ENCODE measurements around the gene RBFA.

The RBFA gene

GRCh38 chr18:80033181-80034067, 810 bp upstream of the RBFA start:
- Histone ChIP-seq H3K4me3 (ENCODE audit: low read depth in 1 of 2, low read length in 2 of 2) (peak overlapping the region; percentile 80 to 84), H3K27me3 (ENCODE audit: control insufficient read depth in 1 of 2, insufficient read depth in 2 of 2, low read length in 2 of 2) (no peaks in the 10 kb centered on the region), H3K4me1 (ENCODE audit: insufficient read depth, low read length) (peaks cover 7% of the 10 kb centered on the region), H3K9me3 (ENCODE audit: low read length) (no peaks in the 10 kb centered on the region), H3K9ac (ENCODE audit: low read length) (peak overlapping the region; percentile 65), H3K27ac (ENCODE audit: low read depth, low read length) (peak overlapping the region; percentile 84), H3K36me3 (ENCODE audit: insufficient read depth, low read length) (peaks cover 11% of the 10 kb centered on the region)

- Histone ChIP-seq H3K4me3 (ENCODE audit: low read depth in 1 of 2, low read length in 2 of 2) (peak overlapping the region; percentile 75 to 90), H3K9me3 (ENCODE audit: low read length) (no peaks in the 10 kb centered on the region), H3K27me3 (ENCODE audit: control insufficient read depth in 1 of 2, insufficient read depth in 2 of 2, low read length in 2 of 2) (no peaks in the 10 kb centered on the region), H3K36me3 (ENCODE audit: insufficient read depth, low read length) (peaks cover 14% of the 10 kb centered on the region), H3K4me1 (ENCODE audit: insufficient read depth, low read length) (peaks cover 7% of the 10 kb centered on the region), H3K9ac (ENCODE audit: low read length) (peak overlapping the region; percentile 52), H3K27ac (ENCODE audit: low read depth, low read length) (peak overlapping the region; percentile 71)
Observed at GRCh38 chr18:80034852-80035406, 695 bp downstream of the RBFA start.

DNA sequence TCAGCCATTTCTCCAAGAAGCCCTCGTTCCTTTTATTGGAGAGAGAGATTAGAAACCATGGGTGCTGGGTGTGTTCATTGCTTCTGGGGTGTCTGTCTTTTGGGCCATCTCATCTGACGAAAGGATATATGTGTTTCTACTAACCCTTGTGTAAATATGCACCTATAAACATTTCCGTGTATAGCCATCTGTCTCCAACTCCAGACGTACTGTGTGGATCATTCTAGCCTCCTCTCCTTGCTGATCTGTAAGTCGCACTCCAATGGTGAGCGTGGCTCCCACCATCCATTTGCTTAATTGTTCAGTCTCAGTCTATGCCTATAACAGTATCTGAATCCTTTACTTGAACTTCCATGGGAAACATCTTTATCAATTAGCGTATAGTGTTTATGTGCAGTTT, 1.8 kb downstream of the RBFA start:
- Histone ChIP-seq H3K4me1 (ENCODE audit: insufficient read depth, low read length) (peaks cover 7% of the 10 kb centered on the region), H3K9ac (ENCODE audit: low read length) (no peak overlapping the region), H3K4me3 (ENCODE audit: low read depth in 1 of 2, low read length in 2 of 2) (peak overlapping the region in 1 of 2 donors; percentile 90), H3K36me3 (ENCODE audit: insufficient read depth, low read length) (peaks cover 14% of the 10 kb centered on the region), H3K9me3 (ENCODE audit: low read length) (no peaks in the 10 kb centered on the region), H3K27me3 (ENCODE audit: control insufficient read depth in 1 of 2, insufficient read depth in 2 of 2, low read length in 2 of 2) (no peaks in the 10 kb centered on the region), H3K27ac (ENCODE audit: low read depth, low read length) (no peak overlapping the region)

DNA sequence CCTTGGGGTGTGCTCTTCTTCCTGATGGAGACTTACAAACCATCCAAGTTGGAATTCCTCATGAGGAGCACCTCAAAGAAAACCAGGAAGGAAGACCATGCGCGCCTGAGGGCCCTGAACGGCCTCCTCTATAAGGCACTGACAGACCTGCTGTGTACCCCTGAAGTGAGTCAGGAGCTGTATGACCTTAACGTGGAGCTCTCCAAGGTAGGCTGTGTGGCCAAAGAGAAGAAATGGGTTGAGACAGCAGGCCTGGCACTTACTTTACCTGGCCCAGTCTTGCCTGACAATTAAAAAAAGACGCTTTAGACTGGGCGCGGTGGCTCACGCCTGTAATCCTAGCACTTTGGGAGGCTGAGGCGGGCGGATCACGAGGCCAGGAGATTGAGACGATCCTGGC, 3.1 kb downstream of the RBFA start:
- H3K4me1 ChIP-seq (ENCODE audit: insufficient read depth, low read length) = peaks cover 7% of the 10 kb centered on the region
- no peak overlapping the region for H3K4me3 ChIP-seq (ENCODE audit: low read depth in 1 of 2, low read length in 2 of 2)
- peaks cover 14% of the 10 kb centered on the region for H3K36me3 ChIP-seq (ENCODE audit: insufficient read depth, low read length)

GRCh38 chr18:80037869-80038630, 3.8 kb downstream of the RBFA start:
- Histone ChIP-seq H3K27me3 (ENCODE audit: control insufficient read depth in 1 of 2, insufficient read depth in 2 of 2, low read length in 2 of 2) (no peaks in the 10 kb centered on the region), H3K27ac (ENCODE audit: low read depth, low read length) (no peak overlapping the region), H3K9me3 (ENCODE audit: low read length) (no peaks in the 10 kb centered on the region), H3K4me3 (ENCODE audit: low read depth in 1 of 2, low read length in 2 of 2) (no peak overlapping the region), H3K9ac (ENCODE audit: low read length) (no peak overlapping the region), H3K36me3 (ENCODE audit: insufficient read depth, low read length) (peaks cover 14% of the 10 kb centered on the region), H3K4me1 (ENCODE audit: insufficient read depth, low read length) (peaks cover 7% of the 10 kb centered on the region)

More for the DNA sequence above, 3.1 kb downstream of the RBFA start:
- Histone ChIP-seq H3K9me3 (ENCODE audit: low read length) (no peaks in the 10 kb centered on the region), H3K27ac (ENCODE audit: low read depth, low read length) (no peak overlapping the region), H3K27me3 (ENCODE audit: control insufficient read depth in 1 of 2, insufficient read depth in 2 of 2, low read length in 2 of 2) (no peaks in the 10 kb centered on the region), H3K9ac (ENCODE audit: low read length) (no peak overlapping the region)

DNA sequence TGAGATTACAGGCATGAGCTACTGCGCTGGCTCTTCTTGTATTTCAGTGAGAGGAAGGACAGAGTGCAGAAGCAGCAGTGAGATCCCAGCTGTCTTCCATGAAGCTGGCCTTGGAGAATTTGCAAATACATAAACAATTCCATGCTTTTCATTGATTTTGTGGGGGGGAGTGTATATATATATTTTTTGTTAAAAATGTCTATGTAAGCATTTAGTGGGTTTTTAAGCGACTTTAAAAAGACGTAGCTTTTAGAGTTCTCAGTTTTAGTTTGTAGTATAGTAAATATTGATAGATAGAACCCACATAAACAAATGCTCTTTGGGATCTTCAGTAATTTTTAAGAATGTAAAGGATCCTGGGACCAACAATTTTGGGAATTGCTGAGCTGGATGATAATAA, 6.3 kb downstream of the RBFA start:
- no peak overlapping the region for H3K4me3 ChIP-seq (ENCODE audit: low read depth in 1 of 2, low read length in 2 of 2)
- H3K27ac ChIP-seq (ENCODE audit: low read depth, low read length) = no peak overlapping the region
- H3K4me1 ChIP-seq (ENCODE audit: insufficient read depth, low read length) = peaks cover 3% of the 10 kb centered on the region
- no peaks in the 10 kb centered on the region for H3K9me3 ChIP-seq (ENCODE audit: low read length)
- no peaks in the 10 kb centered on the region for H3K27me3 ChIP-seq (ENCODE audit: control insufficient read depth in 1 of 2, insufficient read depth in 2 of 2, low read length in 2 of 2)
- no peak overlapping the region for H3K9ac ChIP-seq (ENCODE audit: low read length)
- peaks cover 24% of the 10 kb centered on the region for H3K36me3 ChIP-seq (ENCODE audit: insufficient read depth, low read length)

DNA sequence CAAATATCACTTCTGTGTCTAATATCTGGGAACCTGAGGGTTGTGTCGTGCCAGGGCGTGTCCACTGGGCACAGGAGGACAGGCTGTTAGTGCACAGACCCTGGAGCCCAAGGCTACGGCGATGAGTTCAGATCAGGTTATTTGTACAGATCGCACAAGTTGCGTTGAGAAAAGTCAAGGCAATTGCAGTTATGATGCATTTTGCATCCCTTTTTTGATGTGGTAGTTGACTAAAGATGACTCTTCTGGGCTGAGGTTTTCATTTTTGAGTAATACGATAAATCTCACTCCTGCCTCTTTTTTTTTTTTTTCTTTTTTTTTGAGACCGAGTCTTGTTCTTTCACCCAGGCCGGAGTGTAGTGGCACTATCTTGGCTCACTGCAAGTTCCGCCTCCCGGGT, 7.2 kb downstream of the RBFA start:
- H3K27me3 ChIP-seq (ENCODE audit: control insufficient read depth in 1 of 2, insufficient read depth in 2 of 2, low read length in 2 of 2) = no peaks in the 10 kb centered on the region
- H3K36me3 ChIP-seq (ENCODE audit: insufficient read depth, low read length) = peaks cover 24% of the 10 kb centered on the region
- no peak overlapping the region for H3K27ac ChIP-seq (ENCODE audit: low read depth, low read length)
- H3K9me3 ChIP-seq (ENCODE audit: low read length) = no peaks in the 10 kb centered on the region
- H3K9ac ChIP-seq (ENCODE audit: low read length) = no peak overlapping the region
- H3K4me3 ChIP-seq (ENCODE audit: low read depth in 1 of 2, low read length in 2 of 2) = no peak overlapping the region
- H3K4me1 ChIP-seq (ENCODE audit: insufficient read depth, low read length) = no peaks in the 10 kb centered on the region

DNA sequence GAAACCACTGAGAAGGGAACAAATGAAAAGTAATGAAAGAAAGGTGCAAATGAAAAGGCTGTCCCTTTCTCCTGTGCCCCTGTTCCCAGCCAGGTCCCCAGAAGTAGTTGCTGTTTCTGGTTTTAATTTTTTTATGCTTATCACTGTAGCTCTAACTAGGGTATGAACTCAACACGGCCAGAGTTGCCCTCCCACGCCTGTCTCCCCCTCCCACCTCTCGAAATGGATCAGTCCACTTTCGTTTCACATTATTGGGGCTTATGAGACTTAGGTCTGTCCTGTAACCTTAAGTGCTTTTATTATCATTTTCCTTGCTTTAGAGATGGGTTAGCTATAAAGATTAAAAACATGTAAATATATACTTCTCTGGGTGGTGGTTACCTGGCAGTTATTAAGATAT, 8.6 kb downstream of the RBFA start:
- peaks cover 19% of the 10 kb centered on the region for H3K36me3 ChIP-seq (ENCODE audit: insufficient read depth, low read length)
- no peak overlapping the region for H3K27ac ChIP-seq (ENCODE audit: low read depth, low read length)
- no peak overlapping the region for H3K9ac ChIP-seq (ENCODE audit: low read length)
- H3K9me3 ChIP-seq (ENCODE audit: low read length) = no peaks in the 10 kb centered on the region
- no peak overlapping the region for H3K4me3 ChIP-seq (ENCODE audit: low read depth in 1 of 2, low read length in 2 of 2)
- H3K4me1 ChIP-seq (ENCODE audit: insufficient read depth, low read length) = no peaks in the 10 kb centered on the region
- no peaks in the 10 kb centered on the region for H3K27me3 ChIP-seq (ENCODE audit: control insufficient read depth in 1 of 2, insufficient read depth in 2 of 2, low read length in 2 of 2)

DNA sequence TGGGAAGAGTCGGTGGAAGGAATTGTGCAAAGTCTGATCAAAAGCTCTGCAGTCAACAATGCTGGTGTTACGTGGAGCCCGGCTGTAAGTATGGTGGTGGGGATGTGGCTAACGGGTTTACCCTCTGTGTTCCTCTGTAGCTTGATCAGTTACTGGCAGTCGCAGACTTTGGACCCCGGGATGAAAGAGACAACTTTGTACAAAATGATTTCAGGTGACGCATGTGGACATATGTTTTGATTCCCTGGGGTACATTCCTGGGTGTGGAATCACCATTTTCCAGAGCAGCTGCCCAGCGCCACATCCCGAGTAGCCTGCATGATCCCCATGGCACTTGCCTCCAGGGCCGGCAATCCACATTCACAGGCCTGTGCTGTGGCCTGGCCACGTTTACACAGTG, 9.8 kb downstream of the RBFA start:
- Histone ChIP-seq H3K27me3 (ENCODE audit: control insufficient read depth in 1 of 2, insufficient read depth in 2 of 2, low read length in 2 of 2) (no peaks in the 10 kb centered on the region), H3K4me1 (ENCODE audit: insufficient read depth, low read length) (no peaks in the 10 kb centered on the region), H3K36me3 (ENCODE audit: insufficient read depth, low read length) (peaks cover 10% of the 10 kb centered on the region), H3K27ac (ENCODE audit: low read depth, low read length) (no peak overlapping the region), H3K9me3 (ENCODE audit: low read length) (no peaks in the 10 kb centered on the region), H3K9ac (ENCODE audit: low read length) (no peak overlapping the region), H3K4me3 (ENCODE audit: low read depth in 1 of 2, low read length in 2 of 2) (no peak overlapping the region)

DNA sequence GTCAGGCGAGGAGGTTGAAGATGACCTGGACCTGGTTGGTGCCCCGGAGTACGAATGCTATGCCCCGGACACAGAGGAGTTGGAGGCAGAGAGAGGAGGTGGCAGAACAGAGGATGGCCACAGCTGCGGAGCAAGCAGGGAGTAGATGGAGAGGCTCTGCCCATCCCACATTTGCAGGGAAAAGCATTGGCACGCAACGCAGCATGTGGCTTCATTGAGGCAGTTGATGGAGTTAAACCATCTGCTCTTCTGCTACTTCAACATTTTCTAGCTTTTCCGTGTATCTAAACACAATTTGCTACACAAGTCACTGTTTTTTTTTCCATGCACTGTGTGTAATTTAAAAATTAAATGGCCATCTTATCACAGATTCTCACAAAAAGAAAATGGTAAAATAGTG, 11.8 kb downstream of the RBFA start:
- Histone ChIP-seq H3K27ac (ENCODE audit: low read depth, low read length) (no peak overlapping the region), H3K27me3 (ENCODE audit: control insufficient read depth in 1 of 2, insufficient read depth in 2 of 2, low read length in 2 of 2) (no peaks in the 10 kb centered on the region), H3K4me1 (ENCODE audit: insufficient read depth, low read length) (no peaks in the 10 kb centered on the region), H3K4me3 (ENCODE audit: low read depth in 1 of 2, low read length in 2 of 2) (no peak overlapping the region), H3K9ac (ENCODE audit: low read length) (no peak overlapping the region), H3K9me3 (ENCODE audit: low read length) (no peaks in the 10 kb centered on the region), H3K36me3 (ENCODE audit: insufficient read depth, low read length) (peaks cover 10% of the 10 kb centered on the region)

DNA sequence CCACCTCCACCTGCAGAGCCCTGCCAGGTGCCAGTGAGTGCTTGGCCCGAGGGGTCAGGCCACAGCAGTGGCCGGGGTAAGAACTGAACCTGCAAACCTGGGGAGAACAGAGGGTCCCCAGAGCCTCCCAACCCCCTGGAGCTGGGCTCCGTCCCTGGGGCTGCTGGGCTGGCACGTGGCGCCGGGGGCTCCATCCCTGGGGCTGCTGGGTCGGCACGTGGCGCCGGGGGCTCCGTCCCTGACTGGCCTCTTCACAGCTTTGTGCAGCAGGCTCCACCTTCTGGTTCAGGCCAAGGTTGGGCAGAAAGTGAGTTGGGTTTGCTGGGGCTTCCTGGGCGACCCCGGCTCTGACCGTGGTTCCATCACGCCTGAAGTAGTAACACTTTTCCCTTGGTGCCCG, 12.2 kb downstream of the RBFA start:
- H3K9me3 ChIP-seq (ENCODE audit: low read length) = no peaks in the 10 kb centered on the region
- H3K4me1 ChIP-seq (ENCODE audit: insufficient read depth, low read length) = no peaks in the 10 kb centered on the region
- no peak overlapping the region for H3K4me3 ChIP-seq (ENCODE audit: low read depth in 1 of 2, low read length in 2 of 2)
- H3K27ac ChIP-seq (ENCODE audit: low read depth, low read length) = no peak overlapping the region
- peaks cover 10% of the 10 kb centered on the region for H3K36me3 ChIP-seq (ENCODE audit: insufficient read depth, low read length)
- no peak overlapping the region for H3K9ac ChIP-seq (ENCODE audit: low read length)
- no peaks in the 10 kb centered on the region for H3K27me3 ChIP-seq (ENCODE audit: control insufficient read depth in 1 of 2, insufficient read depth in 2 of 2, low read length in 2 of 2)

Data from muscle layer of colon (tissue), 2 donors.